Upper lobe of right lung (tissue), 1 donor: ENCODE data around the gene NELL1. TPM values are rescaled to one million over a fixed set of nuclear protein-coding genes. Genes with fewer than 3 reads are reported as not detected.
"Not testable (repeated sequence)": the region's sequence is repeated elsewhere in the genome, so short reads cannot be mapped to it uniquely, and the experiment has no call there.

Experiments used
- ATAC-seq: fragments of 200-7000 bp; cut with Tn5 transposase; one replicate; pipeline ENCODE4 v1.9.1; 2020; ENCODE audit warnings: mild to moderate bottlenecking, moderate library complexity
- DNase-seq: peaks from one replicate; pipeline ENCODE4 v3.0.0-alpha.2; 2020
- H3K27ac ChIP-seq: fragments of 200-600 bp; one replicate; pipeline ENCODE4 v1.8.0; 2022
- H3K27me3 ChIP-seq: fragments of 200-600 bp; one replicate; pipeline ENCODE4 v1.8.0; 2022; ENCODE audit warnings: mild to moderate bottlenecking
- H3K36me3 ChIP-seq: fragments of 200-600 bp; one replicate; pipeline ENCODE4 v1.8.0; 2022
- H3K4me1 ChIP-seq: fragments of 200-600 bp; one replicate; pipeline ENCODE4 v1.8.0; 2022
- H3K4me3 ChIP-seq: fragments of 200-600 bp; one replicate; pipeline ENCODE4 v1.8.0; 2022; ENCODE audit warnings: mild to moderate bottlenecking
- H3K9me3 ChIP-seq: fragments of 200-600 bp; one replicate; pipeline ENCODE4 v1.8.0; 2022
- intact Hi-C: fragments of 100-400 bp; cut with DNase I; formaldehyde crosslinking; loops from one replicate; pipeline ENCODE4 v1.11.0; 2022
- total RNA-seq: library from RNA; stranded (reverse); fragmentation: NEBNext Ultra II Directional; extraction: Animal tissue kit (Norgen Biotek cat#: 25700); gene quantifications from one replicate; pipeline ENCODE4 v1.2.1, GENCODE V29; 2021
- TF ChIP-seq, protein P1 (sequence below): fragments of 200-600 bp; IDR thresholded peaks from one replicate; pipeline ENCODE4 v1.8.0; 2022; ENCODE audit warnings: antibody characterized with exemption
- donor health status: DM: no; HTN: yes; CAD: no; lungs with severe emphysema.

Gene NELL1
- total RNA-seq, 1 donor from 2014 or later: not detected

DNA sequence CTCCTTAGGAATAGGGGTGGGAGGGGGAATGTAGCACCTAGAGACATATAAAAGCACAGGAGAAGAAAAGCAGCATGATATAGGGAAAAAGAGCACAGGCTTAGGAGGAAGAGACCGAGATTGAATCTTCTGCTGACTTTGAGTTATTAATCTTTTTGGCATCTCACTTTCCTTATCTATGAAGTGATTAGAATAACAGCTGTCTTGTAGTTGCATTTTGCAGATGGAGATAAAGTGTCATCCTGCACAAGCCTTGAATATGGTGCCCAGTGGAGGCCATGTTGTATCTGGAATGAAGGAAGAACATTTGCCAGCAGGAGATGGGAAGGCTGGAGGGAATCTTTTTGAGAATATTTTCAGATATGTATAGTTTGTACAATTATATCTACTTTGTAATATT lies 594.7 kb downstream of the NELL1 start:
- H3K4me1 ChIP-seq: no peaks in the 10 kb centered on the region
- DNase-seq (no peak), ATAC-seq (no peak)
- TF ChIP-seq, protein P1, sequence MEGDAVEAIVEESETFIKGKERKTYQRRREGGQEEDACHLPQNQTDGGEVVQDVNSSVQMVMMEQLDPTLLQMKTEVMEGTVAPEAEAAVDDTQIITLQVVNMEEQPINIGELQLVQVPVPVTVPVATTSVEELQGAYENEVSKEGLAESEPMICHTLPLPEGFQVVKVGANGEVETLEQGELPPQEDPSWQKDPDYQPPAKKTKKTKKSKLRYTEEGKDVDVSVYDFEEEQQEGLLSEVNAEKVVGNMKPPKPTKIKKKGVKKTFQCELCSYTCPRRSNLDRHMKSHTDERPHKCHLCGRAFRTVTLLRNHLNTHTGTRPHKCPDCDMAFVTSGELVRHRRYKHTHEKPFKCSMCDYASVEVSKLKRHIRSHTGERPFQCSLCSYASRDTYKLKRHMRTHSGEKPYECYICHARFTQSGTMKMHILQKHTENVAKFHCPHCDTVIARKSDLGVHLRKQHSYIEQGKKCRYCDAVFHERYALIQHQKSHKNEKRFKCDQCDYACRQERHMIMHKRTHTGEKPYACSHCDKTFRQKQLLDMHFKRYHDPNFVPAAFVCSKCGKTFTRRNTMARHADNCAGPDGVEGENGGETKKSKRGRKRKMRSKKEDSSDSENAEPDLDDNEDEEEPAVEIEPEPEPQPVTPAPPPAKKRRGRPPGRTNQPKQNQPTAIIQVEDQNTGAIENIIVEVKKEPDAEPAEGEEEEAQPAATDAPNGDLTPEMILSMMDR: no peak
- intact Hi-C loops: no loop called here
- H3K27me3 ChIP-seq: no peaks in the 10 kb centered on the region
- H3K4me3 ChIP-seq: no peak overlapping the region
- H3K36me3 ChIP-seq: no peaks in the 10 kb centered on the region
- H3K9me3 ChIP-seq: no peaks in the 10 kb centered on the region
- H3K27ac ChIP-seq: no peak overlapping the region

DNA sequence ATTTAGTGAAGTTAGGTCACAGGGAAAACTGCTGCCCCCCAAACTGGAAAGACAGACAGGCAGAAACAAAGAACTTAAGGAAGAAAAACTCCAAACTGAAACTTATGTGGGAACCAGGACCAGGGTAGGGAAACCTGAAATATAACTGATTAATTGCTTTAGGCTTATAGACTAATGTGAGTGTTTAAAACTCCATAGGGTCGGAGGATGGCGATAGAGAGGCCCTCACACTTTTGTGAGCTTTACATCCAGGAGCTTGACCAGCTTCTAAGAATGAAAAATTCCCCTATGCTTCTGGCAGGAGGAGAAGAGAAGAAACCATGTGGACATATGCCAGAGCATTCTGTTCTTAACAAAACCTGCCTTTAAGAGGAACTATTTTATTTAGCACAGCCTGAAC lies 598.6 kb downstream of the NELL1 start:
- ATAC-seq (no peak), DNase-seq (no peak)
- H3K4me1 ChIP-seq: no peaks in the 10 kb centered on the region
- H3K27ac ChIP-seq: no peak overlapping the region
- no peak overlapping the region for H3K4me3 ChIP-seq
- TF ChIP-seq, protein P1: no peak
- intact Hi-C loops: no loop called here
- H3K9me3 ChIP-seq: no peaks in the 10 kb centered on the region
- H3K27me3 ChIP-seq: no peaks in the 10 kb centered on the region
- no peaks in the 10 kb centered on the region for H3K36me3 ChIP-seq

DNA sequence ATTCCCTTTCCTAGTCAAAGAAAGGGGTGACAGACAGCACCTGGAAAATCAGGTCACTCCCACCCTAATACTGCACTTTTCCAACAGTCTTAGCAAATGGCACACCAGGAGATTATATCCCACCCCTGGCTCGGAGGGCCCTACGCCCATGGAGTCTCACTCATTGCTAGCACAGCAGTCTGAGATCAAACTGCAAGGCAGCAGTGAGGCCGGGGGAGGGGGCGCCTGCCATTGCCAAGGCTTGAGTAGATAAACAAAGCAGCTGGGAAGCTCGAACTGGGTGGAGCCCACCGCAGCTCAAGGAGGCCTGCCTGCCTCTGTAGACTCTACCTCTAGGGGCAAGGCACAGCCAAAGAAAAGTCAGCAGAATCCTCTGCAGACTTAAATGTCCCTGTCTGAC lies 602.8 kb downstream of the NELL1 start:
- DNase-seq, H3K4me1 ChIP-seq, H3K27ac ChIP-seq, H3K9me3 ChIP-seq, H3K36me3 ChIP-seq, H3K4me3 ChIP-seq, ATAC-seq, H3K27me3 ChIP-seq, intact Hi-C loops: not testable (repeated sequence)

DNA sequence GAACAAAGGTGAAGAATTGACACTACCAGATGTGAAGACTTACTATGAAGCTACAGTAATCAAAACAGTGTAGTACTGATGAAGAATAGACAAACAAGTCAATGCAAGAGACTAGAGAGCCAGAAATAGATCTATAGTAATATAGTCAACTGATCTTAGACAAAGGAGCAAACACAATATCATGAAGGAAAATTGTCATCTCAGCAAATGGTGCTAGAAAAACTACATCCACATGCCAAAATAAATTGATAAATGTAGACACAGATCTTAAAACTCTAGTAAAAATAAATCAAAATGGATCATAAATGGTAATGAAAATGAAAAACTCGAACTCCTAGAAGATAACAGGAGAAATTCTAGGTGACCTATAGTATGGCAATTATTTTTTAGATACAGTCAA lies 609.5 kb downstream of the NELL1 start:
- no peak for DNase-seq
- Histone ChIP-seq H3K36me3 (no peaks in the 10 kb centered on the region), H3K4me1 (no peaks in the 10 kb centered on the region), H3K4me3 (no peak overlapping the region), H3K27me3 (no peaks in the 10 kb centered on the region), H3K27ac (no peak overlapping the region), H3K9me3 (no peaks in the 10 kb centered on the region)
- ATAC-seq: no peak
- intact Hi-C loops: no loop called here
- TF ChIP-seq, protein P1: no peak

DNA sequence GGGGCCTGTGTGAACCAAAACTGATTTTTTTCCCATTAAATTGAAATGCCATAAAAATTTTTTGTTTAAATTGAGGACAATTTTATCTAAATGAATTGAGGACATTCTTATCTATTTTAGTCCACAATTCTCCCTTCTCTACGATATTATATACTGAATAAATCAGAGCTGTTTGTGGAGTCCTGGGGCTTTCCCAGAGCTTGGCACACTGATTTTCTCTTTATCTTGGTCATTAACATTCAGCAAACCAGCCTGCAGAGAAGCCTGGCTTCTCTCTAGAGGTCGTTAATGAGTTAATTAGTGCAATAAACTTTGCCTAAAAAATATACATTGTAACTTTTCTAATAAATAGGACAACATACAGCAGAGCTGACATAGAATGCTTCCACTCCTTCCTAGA lies 615.7 kb downstream of the NELL1 start:
- no peak for ATAC-seq
- no peaks in the 10 kb centered on the region for H3K36me3 ChIP-seq
- DNase-seq: no peak
- H3K4me3 ChIP-seq: no peak overlapping the region
- intact Hi-C loops: no loop called here
- no peaks in the 10 kb centered on the region for H3K27me3 ChIP-seq
- no peak overlapping the region for H3K27ac ChIP-seq
- no peaks in the 10 kb centered on the region for H3K4me1 ChIP-seq
- no peaks in the 10 kb centered on the region for H3K9me3 ChIP-seq
- TF ChIP-seq, protein P1: no peak

DNA sequence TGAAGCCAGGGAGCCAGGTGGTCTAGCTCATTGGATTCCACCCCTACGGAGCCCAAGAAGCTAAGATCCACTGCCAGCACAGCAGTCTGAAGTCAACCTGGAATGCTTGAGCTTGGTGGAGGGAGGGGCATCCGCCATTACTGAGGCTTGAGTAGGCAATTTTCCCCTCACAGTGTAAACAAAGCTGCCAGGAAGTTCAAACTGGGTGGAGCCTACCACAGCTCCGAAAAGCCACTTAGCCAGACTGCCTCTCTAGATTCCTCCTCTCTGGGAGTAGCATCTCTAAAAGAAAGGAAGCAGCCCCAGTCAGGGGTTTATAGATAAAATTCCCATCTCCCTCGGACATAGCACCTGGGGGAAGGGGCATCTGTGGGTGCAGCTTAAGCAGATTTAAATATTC lies 620.3 kb downstream of the NELL1 start:
- Histone ChIP-seq H3K36me3 (no peaks in the 10 kb centered on the region), H3K4me3 (no peak overlapping the region), H3K9me3 (no peaks in the 10 kb centered on the region), H3K27ac (no peak overlapping the region), H3K4me1 (no peaks in the 10 kb centered on the region), H3K27me3 (no peaks in the 10 kb centered on the region)
- ATAC-seq: no peak
- TF ChIP-seq, protein P1: no peak
- no peak for DNase-seq
- intact Hi-C loops: no loop called here
